ENCODE measurements around the gene PHF21A. TPM values are rescaled to one million over a fixed set of nuclear protein-coding genes. Genes with fewer than 3 reads are reported as not detected.

The PHF21A gene
- total and polyA plus RNA-seq, 2 of the 13 experiments (the other 11 are each of a cell fraction or from before 2014, with no cell fraction given) = 4.1 to 34.6 TPM

- TF ChIP-seq POLR2A (IDR thresholded peaks at IDR 0.05; ENCODE audit: insufficient read depth in 1 of 2, low read depth in 2 of 2, low read length in 2 of 2) = peak; percentile 11 to 63; a peak in 2 of 4 replicates
- TF ChIP-seq, protein P1, sequence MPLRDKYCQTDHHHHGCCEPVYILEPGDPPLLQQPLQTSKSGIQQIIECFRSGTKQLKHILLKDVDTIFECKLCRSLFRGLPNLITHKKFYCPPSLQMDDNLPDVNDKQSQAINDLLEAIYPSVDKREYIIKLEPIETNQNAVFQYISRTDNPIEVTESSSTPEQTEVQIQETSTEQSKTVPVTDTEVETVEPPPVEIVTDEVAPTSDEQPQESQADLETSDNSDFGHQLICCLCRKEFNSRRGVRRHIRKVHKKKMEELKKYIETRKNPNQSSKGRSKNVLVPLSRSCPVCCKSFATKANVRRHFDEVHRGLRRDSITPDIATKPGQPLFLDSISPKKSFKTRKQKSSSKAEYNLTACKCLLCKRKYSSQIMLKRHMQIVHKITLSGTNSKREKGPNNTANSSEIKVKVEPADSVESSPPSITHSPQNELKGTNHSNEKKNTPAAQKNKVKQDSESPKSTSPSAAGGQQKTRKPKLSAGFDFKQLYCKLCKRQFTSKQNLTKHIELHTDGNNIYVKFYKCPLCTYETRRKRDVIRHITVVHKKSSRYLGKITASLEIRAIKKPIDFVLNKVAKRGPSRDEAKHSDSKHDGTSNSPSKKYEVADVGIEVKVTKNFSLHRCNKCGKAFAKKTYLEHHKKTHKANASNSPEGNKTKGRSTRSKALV (CRISPR knock-in tag; IDR thresholded peaks at IDR 0.05) = no peak
- no peak for TF ChIP-seq MEIS2 (CRISPR knock-in tag; IDR thresholded peaks at IDR 0.05)
- TF ChIP-seq TEAD3 (CRISPR knock-in tag; optimal IDR thresholded peaks at IDR 0.05; ENCODE audit: borderline replicate concordance) = no peak
- no peak for TF ChIP-seq HOXA7 (CRISPR knock-in tag; IDR thresholded peaks at IDR 0.05)
- TF ChIP-seq, protein P2, sequence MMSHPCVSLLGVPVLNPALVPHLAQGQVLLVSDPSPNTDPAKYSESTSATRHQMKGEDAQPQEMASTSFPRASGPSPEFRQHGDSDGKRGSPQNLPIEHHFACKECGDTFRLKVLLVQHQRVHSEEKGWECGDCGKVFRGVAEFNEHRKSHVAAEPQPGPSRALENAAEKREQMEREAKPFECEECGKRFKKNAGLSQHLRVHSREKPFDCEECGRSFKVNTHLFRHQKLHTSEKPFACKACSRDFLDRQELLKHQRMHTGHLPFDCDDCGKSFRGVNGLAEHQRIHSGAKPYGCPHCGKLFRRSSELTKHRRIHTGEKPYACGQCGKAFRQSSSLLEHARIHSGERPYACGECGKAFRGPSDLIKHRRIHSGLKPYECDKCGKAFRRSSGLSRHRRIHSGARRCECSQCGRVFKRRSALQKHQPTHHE (CRISPR knock-in tag; IDR thresholded peaks at IDR 0.05; ENCODE audit: borderline replicate concordance) = no peak
- no peak for TF ChIP-seq ZNF790 (CRISPR knock-in tag; IDR thresholded peaks at IDR 0.05; ENCODE audit: borderline replicate concordance)
- TF ChIP-seq ZNF713 (CRISPR knock-in tag; IDR thresholded peaks at IDR 0.05) = no peak
- no peak for TF ChIP-seq ZNF570 (CRISPR knock-in tag; IDR thresholded peaks at IDR 0.05; ENCODE audit: borderline replicate concordance)
- TF ChIP-seq ZNF510 (CRISPR knock-in tag; IDR thresholded peaks at IDR 0.05; ENCODE audit: low read depth) = no peak
- TF ChIP-seq KLF6 (CRISPR knock-in tag; IDR thresholded peaks at IDR 0.05) = 0 out of 2 replicates have a peak, but pooled peaks have one; percentile 47
- TF ChIP-seq EEA1 (CRISPR knock-in tag; IDR thresholded peaks at IDR 0.05; ENCODE audit: borderline replicate concordance) = no peak
- TF ChIP-seq ZNF33A (CRISPR knock-in tag; IDR thresholded peaks at IDR 0.05; ENCODE audit: borderline replicate concordance) = no peak
- TF ChIP-seq HOXA3 (CRISPR knock-in tag; IDR thresholded peaks at IDR 0.05) = peak; percentile 24; the same call in 1 of the 2 replicates
- TF ChIP-seq CBX5 (CRISPR knock-in tag; IDR thresholded peaks at IDR 0.05; ENCODE audit: borderline replicate concordance) = no peak
- TF ChIP-seq U2AF2 (IDR thresholded peaks at IDR 0.05; ENCODE audit: low read depth, low read length) = no peak
- peak; percentile 11; the same call in 1 of the 2 replicates for TF ChIP-seq KDM2A (CRISPR knock-in tag; IDR thresholded peaks at IDR 0.05; ENCODE audit: borderline replicate concordance, low read depth)
- no peak for TF ChIP-seq ZNF337 (CRISPR knock-in tag; IDR thresholded peaks at IDR 0.05; ENCODE audit: borderline replicate concordance, low read depth)
- TF ChIP-seq, protein P3, sequence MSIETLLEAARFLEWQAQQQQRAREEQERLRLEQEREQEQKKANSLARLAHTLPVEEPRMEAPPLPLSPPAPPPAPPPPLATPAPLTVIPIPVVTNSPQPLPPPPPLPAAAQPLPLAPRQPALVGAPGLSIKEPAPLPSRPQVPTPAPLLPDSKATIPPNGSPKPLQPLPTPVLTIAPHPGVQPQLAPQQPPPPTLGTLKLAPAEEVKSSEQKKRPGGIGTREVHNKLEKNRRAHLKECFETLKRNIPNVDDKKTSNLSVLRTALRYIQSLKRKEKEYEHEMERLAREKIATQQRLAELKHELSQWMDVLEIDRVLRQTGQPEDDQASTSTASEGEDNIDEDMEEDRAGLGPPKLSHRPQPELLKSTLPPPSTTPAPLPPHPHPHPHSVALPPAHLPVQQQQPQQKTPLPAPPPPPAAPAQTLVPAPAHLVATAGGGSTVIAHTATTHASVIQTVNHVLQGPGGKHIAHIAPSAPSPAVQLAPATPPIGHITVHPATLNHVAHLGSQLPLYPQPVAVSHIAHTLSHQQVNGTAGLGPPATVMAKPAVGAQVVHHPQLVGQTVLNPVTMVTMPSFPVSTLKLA (IDR thresholded peaks at IDR 0.05) = no peak
- no peak for TF ChIP-seq ZNF780A (CRISPR knock-in tag; IDR thresholded peaks at IDR 0.05)
Measured at GRCh38 chr11:46121724-46122477, 647 bp upstream of the PHF21A start (continued).
